ENCODE data around the gene MYO5C.

DNA sequence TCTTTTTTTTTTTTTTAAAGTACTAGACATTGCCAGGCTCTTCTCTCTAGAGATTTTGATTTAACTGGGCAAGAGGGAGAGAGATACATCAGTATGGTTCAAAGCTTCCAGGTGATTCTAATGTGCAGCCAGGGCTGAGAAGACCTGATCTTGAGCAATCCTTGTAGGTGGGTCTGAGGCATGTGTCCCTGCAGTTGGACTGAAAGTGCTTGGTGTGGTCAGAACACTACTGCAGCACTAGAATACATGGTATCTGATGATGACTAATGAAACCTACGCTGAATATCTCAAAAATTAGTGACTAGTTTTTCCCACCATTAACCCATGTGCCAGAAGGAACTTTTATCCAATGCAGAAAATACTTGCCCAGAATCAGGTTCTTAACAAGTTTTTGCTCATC, 34.4 kb upstream of the MYO5C start:
- no peak for TF ChIP-seq CTCF (IDR thresholded peaks at IDR 0.05)
- TF ChIP-seq POLR2A (IDR thresholded peaks at IDR 0.05): no peak

Data from breast epithelium (tissue), 3 donors.